Fibroblast of pulmonary artery (primary cell): ENCODE results near the gene LARP1B.
A peak's percentile ranks its signal among the peaks of the same experiment; 100 is the strongest.
"Not testable (repeated sequence)": the region's sequence is repeated elsewhere in the genome, so short reads cannot be mapped to it uniquely, and the experiment has no call there.

ENCODE experiments used
- DNase-seq: peaks from one replicate; pipeline ENCODE4 v3.0.0-alpha.2; 2010; ENCODE audit warnings: low read depth
- H3K4me3 ChIP-seq: replicated peaks from 2 replicates; pipeline ENCODE4 v1.5.1; 2011; ENCODE audit warnings: low read depth, mild to moderate bottlenecking, control low read depth, low read length, moderate library complexity
- TF ChIP-seq, protein P1 (sequence below): IDR thresholded peaks from 2 replicates; pipeline ENCODE4 v1.5.1; 2011; ENCODE audit warnings: mild to moderate bottlenecking, control low read depth, low read length, inconsistent platforms; ENCODE audit errors: missing control alignments

Gene LARP1B

DNA sequence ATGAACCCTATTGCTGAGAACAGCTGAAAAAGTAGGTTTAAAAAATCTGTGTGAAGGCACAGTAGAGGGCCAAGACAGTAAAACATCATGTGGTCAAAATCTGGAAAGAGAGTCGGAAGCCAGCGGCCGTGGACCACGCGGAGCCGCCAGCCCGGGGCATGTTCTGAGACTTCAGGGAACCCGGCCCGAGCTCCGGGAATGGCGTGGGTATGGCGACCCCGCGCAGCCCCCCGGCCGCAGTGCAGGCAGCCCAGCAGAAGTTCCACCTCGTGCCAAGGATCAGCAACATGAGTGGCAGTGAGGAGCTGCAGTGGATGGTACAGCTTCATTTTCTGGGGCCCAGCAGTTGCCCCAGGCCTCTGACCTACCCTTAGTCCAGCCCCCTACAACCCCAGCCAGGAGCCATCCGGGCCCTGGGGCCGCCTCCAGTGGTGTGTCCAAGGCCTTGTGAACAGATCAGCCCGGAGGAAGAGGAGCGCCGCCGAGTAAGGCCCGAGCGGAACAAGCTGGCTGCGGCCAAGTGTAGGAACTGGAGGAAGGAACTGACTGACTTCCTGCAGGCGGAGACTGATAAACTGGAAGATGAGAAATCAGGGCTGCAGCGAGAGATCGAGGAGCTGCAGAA, 94.2 kb downstream of the LARP1B start:
- TF ChIP-seq, protein P1, sequence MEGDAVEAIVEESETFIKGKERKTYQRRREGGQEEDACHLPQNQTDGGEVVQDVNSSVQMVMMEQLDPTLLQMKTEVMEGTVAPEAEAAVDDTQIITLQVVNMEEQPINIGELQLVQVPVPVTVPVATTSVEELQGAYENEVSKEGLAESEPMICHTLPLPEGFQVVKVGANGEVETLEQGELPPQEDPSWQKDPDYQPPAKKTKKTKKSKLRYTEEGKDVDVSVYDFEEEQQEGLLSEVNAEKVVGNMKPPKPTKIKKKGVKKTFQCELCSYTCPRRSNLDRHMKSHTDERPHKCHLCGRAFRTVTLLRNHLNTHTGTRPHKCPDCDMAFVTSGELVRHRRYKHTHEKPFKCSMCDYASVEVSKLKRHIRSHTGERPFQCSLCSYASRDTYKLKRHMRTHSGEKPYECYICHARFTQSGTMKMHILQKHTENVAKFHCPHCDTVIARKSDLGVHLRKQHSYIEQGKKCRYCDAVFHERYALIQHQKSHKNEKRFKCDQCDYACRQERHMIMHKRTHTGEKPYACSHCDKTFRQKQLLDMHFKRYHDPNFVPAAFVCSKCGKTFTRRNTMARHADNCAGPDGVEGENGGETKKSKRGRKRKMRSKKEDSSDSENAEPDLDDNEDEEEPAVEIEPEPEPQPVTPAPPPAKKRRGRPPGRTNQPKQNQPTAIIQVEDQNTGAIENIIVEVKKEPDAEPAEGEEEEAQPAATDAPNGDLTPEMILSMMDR = no peak
- H3K4me3 ChIP-seq = no peak overlapping the region
- no peak for DNase-seq

DNA sequence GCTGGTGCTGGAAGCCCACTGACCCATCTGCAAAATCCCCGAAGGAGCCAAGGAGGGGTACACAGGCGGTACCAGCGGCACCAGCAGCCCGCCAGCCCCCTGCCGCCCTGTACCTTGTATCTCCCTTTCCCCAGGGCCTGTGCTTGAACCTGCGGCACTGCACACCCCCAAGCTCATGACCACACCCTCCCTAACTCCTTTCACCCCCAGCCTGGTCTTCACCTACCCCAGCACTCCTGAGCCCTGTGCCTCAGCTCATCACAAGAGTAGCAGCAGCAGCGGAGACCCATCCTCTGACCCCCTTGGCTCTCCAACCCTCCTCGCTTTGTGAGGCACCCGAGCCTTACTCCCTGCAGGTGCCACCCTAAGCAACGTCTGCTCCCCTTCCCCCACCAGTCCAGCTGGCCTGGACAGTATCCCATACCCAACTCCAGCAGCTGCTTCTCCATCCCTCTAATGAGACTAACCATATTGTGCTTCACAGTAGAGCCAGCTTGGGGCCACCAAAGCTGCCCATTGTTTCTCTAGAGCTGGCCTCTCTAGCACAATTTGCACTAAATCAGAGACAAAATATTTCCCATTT, 94.9 kb downstream of the LARP1B start:
- no peak for DNase-seq
- TF ChIP-seq, protein P1 = no peak
- no peak overlapping the region for H3K4me3 ChIP-seq

DNA sequence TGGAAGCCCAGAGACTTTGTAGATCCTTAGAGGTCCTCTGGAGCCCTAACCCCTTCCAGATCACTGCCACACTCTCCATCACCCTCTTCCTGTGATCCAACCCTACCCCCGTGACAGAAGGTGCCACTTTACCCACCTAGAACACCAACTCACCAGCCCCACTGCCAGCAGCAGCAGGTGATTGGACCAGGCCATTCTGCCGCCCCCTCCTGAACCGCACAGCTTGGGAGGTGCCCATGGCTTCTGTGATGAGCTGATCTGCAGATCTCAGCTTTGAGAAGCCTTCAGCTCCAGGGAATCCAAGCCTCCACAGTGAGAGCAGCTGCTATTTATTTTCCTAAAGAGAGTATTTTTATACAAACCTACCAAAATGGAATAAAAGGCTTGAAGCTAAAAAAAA, 95.4 kb downstream of the LARP1B start:
- DNase-seq, H3K4me3 ChIP-seq: not testable (repeated sequence)

DNA sequence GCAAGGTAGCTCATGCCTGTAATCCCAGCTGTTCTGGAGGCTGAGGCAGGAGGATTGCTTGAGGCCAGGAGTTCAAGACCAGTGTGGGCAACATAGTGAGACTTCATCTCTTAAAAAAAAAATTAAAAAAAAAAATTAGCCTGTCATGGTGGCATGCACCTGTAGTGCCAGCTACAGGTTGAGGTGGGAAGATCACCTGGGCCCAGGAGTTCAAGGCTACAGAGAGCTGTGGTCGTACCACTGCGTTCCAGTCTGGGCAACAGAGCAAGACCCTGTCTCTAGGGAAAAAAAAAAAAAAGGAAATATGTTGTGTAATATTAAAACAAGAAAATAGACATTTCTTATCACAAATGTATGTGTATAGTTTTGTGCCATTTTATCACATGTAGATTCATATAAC, 97.8 kb downstream of the LARP1B start:
- TF ChIP-seq, protein P1 = no peak
- no peak for DNase-seq
- no peak overlapping the region for H3K4me3 ChIP-seq

DNA sequence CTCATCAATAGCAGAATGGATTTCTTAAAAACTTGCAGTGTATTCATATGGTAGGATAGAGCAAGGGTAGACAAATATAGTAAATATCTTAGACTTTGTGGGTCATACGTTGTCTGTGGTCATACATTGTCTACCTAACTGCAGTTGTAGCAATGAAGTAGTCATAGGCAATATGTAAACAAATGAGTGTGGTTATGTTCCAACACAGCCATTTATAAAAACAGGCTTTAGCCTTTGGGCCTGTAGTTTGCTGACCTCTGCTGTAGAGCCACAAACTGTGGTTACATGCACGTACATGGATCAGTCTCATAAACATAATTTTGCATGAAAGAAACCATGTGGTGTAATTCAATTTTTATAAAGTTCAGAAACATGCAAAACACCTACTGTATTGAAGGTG, 98.9 kb downstream of the LARP1B start:
- TF ChIP-seq, protein P1 = no peak
- peak; percentile 56 for DNase-seq
- H3K4me3 ChIP-seq = no peak overlapping the region

DNA sequence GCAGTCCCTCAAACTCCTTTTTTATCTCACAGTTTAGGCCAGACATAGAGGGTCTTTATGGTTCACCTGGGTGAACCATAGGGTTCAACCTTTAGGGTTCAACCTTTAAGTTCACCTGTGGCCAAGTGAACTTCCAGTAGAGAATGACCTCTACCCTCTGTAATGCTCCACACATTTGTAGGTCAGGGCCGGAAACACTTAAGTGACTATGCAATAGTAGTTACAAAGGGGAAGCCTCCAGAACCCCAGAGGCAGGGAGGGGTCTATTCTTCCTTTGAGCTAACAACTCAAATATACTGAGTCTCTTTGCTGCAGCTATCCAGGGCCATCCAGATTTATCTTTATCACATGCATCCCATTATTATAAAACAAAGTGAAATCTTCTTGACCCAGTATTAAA, 100.0 kb downstream of the LARP1B start:
- TF ChIP-seq, protein P1 = no peak
- no peak overlapping the region for H3K4me3 ChIP-seq
- DNase-seq = no peak

DNA sequence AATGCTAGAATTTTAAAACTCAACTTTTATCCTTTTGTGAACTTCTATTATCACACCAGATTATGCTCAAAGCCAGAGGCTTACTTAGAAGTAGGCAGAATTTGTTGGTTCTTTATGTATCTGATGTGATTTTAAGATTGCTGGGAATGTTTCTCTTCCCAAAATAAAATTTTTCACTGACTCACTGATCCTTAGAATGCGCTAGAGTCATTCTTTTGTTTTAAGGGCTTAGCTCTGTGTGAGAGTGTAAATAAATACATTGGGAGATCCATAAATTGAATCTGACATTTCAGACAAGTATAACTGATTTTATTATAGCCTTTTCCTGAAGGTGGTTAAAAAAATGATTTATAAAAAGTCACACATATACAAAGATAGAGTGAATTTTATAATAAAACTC, 101.3 kb downstream of the LARP1B start:
- DNase-seq = peak; percentile 21

More for the DNA sequence above, 101.3 kb downstream of the LARP1B start:
- TF ChIP-seq, protein P1 = no peak
- no peak overlapping the region for H3K4me3 ChIP-seq
